MG63 (cell line): ENCODE data around the gene HFM1. TPM values are rescaled to one million over a fixed set of nuclear protein-coding genes. Genes with fewer than 3 reads are reported as not detected.

Experiments
- total RNA-seq: library from RNA; depleted of rRNA; stranded (reverse); fragments of >200 nt; shearing (Covaris generic); gene quantifications from 2 replicates; pipeline ENCODE4 v1.2.3, GENCODE V29; 2014; ENCODE audit warnings: low replicate concordance; rRNA removed

HFM1 gene
- total RNA-seq, 1 experiment from 2014 or later, result 0.07 TPM

Other genes with a start within 250 kb of the HFM1 start
- gene CDC7, start 96.0 kb upstream of the HFM1 start, total RNA-seq, result 15.9 and 16.1 TPM in 2 replicates